Muscle of arm (tissue), 12 donors: ENCODE results near the gene ALAS2. TPM values are rescaled to one million over a fixed set of nuclear protein-coding genes. Genes with fewer than 3 reads are reported as not detected.
A peak's percentile ranks its signal among the peaks of the same experiment; 100 is the strongest.
"Not testable (repeated sequence)": the region's sequence is repeated elsewhere in the genome, so short reads cannot be mapped to it uniquely, and the experiment has no call there.

Source experiments
- DNase-seq: peaks from one replicate; pipeline ENCODE4 v3.0.0-alpha.2; 2013
- polyA plus RNA-seq, 12 donors: library from polyadenylated mRNA; unstranded; fragments of 120-200 nt; gene quantifications; one replicate each; pipeline ENCODE4 v1.2.1, GENCODE V29; 2013; ENCODE audit not compliant: insufficient read length in 12 of 12

ALAS2 gene
- polyA plus RNA-seq, 12 donors, result 7.9 to 124 (median 39.1) TPM; not detected in 1

DNA sequence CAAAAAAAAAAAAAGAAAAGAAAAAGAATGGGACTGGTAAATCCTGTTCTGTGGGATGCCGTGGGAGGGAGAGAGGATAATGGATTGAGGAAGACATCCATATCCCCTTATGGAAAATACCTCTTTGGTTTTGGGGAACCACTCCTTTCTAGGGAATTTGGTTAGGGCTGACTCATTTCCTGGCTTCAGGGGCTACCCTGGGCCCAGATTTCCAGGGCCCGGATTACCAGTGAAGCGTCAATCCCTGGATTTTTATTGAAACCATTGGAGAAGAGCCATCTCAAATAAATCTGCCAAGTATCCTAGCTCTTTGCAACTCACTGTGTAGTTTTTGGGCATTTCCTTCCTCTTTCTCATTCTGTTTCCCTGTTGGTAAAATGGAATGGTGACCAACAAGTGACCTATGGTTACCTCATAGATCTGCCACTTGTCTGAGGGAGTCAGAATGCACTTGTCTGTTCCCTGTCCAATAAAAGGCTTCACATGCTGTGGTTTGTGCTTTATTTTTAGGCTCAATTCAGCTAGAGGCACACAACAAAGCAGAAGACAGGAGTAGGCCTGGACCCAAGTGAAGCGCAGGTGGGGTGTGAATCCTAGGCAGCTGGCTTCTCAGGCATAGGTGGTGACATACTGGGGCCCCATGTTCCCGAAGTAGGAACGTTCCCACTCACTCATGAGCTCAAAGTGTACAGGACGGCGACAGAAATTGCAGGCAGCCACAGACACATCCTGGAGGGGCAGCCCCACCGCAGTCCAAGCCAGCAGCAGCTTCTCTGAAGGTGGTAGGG, 22.0 kb downstream of the ALAS2 start:
- peak; percentile 2 for DNase-seq

DNA sequence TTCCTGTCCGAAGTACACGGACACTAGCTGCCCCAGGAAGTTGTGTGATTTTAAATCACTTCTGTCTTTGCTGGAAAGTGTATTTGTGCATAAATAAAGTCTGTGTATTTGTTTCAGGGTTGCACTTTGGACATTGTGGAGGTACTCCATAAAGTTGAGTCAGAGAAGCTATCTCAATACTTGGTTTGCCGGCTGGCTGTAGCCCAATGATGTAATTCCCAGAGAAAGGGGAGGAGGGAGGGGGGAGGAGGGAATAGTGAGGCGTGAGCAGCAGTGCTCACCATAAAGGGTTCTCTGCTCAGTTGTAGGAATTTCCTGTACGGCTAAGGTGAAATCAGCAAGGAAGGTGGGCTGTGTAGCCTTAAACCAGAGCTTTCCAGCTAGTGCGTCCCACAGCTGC, 23.1 kb downstream of the ALAS2 start:
- DNase-seq, result no peak

DNA sequence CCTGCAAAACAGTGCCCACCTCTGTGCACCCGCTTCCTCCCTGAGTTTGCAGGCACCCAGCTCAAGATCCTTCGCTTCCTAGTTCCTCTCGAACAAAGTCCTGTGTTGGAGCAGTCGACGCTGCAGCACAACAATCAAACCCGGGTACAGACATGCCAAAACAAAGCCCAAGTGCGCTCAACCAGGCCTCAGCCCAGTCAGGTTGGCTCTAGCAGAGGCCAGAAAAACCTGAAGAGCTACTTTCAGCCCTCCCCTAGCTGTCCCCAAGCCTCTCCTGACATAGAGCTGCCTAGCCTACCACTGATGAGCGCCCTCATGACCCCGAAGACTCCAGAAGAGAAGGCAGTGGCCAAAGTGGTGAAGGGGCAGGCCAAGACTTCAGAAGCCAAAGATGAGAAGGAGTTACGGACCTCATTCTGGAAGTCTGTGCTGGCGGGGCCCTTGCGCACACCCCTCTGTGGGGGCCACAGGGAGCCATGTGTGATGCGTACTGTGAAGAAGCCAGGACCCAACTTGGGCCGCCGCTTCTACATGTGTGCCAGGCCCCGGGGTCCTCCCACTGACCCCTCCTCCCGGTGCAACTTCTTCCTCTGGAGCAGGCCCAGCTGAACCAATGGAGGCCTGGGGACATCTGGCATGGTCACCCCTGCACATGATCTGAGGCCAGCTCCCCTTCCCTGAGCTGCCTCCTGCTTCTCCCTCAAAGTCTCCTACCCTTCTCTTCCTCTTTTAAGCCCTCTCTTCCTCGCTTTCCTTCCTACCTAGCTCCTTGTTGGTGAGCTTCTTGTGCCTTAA, 23.8 kb downstream of the ALAS2 start:
- no peak for DNase-seq

DNA sequence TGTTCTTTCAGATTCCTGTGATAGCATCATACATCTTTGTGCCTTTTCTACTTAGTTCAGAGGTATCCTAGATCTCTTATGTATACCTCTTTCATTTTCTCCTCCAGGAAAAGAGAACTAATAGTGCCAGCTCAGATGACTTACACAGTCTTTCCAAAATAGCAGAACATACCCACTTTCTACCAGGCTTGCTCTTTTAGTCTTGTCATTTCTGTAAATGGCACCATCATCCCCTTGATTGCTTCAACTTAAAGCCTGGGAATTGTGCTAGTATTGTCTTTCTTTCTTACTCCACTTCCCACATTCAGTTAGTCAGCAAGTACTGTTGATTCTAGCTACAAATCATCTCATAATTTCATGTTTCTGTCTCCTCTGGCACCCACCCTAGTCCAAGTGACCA, 25.5 kb downstream of the ALAS2 start:
- no peak for DNase-seq

DNA sequence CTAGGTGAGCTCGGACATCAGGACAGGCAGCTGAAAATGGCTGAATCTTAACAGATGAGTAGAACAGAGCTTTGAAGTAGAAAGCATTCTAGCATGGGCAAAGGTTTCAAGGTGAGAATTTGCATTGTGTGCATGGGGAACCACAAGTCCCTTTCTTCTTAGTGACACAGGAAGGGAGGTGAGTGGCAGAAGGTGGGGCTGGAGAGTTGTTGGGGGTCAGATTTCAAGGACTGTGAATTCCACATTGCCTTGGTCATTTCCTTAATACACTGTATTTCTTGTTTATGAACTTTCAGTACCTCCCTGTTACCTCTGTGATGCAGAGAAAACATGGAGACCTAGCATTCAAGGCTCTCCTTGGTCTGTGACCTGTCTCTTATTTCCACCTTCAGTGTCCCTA, 26.5 kb downstream of the ALAS2 start:
- DNase-seq, result no peak

DNA sequence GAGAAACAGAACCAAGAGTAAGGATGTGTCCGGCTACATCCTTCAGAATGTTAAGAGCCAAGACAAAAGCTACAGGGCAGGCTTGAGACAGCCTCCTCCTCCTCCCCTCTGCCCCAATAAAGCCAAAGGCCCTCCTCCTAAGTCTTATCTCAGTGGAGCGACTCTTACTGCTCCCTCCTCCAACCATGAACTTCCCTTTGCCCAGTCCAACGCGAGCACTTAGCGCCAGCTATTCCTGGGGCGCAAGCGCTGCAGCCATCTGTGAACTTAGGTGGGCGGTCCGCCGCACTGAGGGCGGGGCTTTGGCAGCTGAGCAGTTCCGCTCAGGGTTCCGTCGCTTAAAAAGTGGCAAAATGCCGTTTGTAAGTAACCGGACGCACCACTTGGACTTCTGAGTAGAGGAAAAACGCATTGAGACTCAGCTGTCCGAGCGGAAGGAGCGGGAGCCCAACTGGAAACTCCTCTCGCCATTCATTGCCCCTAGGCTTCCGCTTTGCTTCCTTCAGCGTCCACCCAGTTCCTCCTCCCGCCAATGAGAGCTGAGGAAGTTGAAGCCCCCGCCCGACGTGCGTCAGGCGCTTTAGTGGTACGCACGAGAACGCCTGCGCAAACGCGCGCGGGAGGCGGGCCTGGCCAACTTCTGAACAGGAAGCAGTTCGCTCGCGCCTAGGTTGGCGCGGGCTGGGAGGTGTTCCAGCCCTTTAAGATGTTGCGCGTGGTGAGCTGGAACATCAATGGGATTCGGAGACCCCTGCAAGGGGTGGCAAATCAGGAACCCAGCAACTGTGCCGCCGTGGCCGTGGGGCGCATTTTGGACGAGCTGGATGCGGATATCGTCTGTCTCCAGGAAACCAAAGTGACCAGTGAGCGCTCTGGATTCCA, 30.8 kb downstream of the ALAS2 start, which contains the start of gene APEX2:
APEX2 (plus strand) TSS at position 647 of the 882 bp plus-strand sequence; CDS start at position 707, 60 bp downstream.
- DNase-seq, result peak; percentile 92

GRCh38 chrX:54995621-54996020, 35.2 kb downstream of the ALAS2 start:
- DNase-seq, result no peak

GRCh38 chrX:54994668-54995351, 36.0 kb downstream of the ALAS2 start:
- DNase-seq, result no peak

DNA sequence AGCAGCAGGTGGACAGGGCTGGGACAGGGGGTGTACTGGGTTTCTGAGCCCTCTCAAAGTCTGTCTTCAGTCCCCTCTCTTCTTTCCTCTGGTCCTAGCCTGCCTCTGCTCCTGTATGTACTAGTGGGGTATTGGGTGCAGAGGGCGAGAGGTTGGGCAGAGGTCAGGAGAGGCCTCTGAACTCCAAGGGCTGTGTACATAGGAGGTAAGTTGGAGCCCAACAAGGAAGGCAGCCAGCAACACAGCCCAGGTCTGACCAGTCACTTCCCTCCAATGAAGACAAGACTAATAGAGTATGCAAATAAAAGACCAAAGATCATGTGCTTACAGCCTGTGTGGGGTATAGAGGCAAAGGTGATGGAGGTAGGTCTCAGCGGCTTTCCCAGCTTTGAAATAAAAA, 36.7 kb downstream of the ALAS2 start, which contains the start of gene PFKFB1:
PFKFB1 (minus strand) TSS at position 90 of the 400 bp plus-strand sequence. CDS start 181 bp downstream, outside the sequence.
- DNase-seq, result no peak

GRCh38 chrX:54992911-54993622, 37.7 kb downstream of the ALAS2 start:
- DNase-seq, result no peak

DNA sequence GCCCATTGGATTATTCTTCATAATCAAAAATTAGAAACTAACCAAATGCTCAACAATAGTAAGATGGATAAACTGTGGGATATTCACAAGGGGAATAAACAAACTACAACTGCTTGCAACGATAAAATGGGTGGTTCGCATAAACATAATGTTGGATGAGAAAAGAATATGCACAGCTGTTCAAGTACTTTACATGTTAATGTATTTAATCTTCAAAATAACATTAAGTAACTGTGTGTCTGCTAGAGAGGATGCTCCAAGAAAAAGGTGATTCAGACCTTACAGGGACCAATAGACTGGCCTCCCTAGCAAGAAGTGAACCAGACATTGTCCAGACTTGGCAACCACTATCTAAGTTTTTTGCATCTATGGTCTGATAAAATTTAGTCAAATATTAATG, 39.1 kb downstream of the ALAS2 start:
- no peak for DNase-seq

- not testable (repeated sequence) for DNase-seq
Measured at GRCh38 chrX:54983306-54983705, 47.5 kb downstream of the ALAS2 start.

- no peak for DNase-seq
Measured at GRCh38 chrX:54980334-54980733, 50.4 kb downstream of the ALAS2 start.

DNA sequence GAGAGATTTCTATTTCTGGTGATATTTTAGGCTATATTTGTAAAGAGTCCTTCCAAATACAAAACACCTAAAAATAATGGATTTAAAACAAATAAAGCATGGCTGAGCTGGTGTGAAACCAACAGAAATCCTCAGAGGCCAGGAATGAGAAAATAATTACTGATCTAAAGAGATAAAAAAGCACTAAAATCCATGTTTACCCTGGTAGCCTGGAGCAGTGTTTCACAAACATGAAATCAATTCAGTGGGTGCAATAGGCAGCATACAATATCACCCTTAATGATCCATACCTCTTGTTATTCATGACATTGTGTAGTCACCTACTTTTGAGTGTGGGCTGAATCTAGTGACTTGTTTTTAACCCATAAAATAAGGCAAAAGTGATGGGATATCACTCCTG, 51.3 kb downstream of the ALAS2 start:
- DNase-seq, result no peak

DNA sequence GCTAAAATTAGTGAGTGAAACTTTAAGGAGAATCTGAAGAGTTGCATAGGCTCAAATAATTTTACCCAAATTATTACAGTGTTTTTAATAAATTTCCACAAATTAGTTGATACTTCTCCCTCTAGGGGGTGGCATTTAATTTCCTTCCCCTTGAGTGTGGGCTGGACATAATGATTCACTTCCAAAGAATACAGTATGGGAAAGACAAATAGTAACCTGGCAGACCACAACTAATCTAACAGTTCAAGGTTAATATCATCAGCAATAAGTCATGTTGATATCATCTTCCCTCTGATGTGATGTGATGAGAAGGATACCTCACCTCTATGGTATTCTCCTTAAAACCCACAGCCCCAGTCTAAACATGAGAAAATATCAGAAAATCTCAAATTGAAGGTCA, 52.3 kb downstream of the ALAS2 start:
- DNase-seq, result no peak

DNA sequence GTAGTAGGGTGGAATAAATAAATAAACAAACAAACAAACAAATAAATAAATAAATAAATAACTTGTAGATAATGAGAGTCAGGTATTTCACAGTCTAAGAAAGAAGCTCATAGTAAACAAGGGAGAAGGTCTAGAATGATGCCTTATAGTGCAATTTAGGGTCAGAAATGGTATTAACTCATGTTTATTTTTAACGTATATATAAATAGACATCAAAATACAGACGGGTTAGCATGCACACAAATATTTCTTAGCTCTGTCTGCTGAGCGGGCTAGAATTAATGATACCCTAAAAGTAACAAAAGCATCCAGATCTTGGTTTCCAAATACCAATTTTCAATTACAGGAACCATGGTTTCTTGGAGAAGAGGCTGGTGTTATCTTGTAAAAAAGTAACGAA, 53.4 kb downstream of the ALAS2 start:
- no peak for DNase-seq

DNA sequence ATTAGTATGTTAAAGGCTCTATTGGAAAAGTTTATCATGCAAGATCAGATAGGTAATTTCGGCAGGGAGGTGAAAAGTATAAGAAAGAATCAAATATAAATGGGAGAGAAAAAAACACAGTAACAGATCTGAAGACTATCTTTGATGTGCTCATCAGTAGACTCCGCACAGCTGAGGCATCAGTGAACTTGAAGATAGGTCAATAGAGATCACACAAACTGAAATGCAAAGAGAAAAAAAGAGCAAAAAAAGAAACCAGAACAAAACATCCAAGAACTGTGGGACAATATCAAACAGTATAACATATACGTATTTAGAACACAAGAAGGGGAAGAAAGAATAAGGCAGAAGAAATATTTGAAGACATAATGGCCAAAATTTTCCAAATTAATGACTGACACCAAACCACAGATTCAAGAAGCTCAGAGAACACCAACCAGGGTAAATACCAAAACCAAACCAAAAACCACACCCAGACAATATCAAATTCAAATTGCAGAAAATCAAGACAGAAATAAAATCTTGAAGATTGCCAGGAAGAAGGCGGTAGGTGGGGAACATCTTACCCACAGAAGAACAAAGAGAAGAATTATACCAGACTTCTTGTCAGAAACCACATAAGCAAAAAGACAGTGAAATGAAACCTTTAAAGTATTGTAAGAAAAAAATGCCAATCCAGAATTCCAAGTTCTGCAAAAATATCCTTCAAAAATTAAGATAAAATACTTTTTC, 65.8 kb downstream of the ALAS2 start:
- DNase-seq, result no peak

- DNase-seq, result no peak
Measured at GRCh38 chrX:54961750-54962149, 69.0 kb downstream of the ALAS2 start.
